NCI-H128 (cell line): ENCODE measurements around the gene EDEM3.
"Not testable (repeated sequence)": the region's sequence is repeated elsewhere in the genome, so short reads cannot be mapped to it uniquely, and the experiment has no call there.

Source experiments
- DNase-seq: peaks from one replicate; lab custom pipeline; 2025; ENCODE audit not compliant: unreplicated experiment; lab: John Stamatoyannopoulos, UW

Gene EDEM3, protein sequence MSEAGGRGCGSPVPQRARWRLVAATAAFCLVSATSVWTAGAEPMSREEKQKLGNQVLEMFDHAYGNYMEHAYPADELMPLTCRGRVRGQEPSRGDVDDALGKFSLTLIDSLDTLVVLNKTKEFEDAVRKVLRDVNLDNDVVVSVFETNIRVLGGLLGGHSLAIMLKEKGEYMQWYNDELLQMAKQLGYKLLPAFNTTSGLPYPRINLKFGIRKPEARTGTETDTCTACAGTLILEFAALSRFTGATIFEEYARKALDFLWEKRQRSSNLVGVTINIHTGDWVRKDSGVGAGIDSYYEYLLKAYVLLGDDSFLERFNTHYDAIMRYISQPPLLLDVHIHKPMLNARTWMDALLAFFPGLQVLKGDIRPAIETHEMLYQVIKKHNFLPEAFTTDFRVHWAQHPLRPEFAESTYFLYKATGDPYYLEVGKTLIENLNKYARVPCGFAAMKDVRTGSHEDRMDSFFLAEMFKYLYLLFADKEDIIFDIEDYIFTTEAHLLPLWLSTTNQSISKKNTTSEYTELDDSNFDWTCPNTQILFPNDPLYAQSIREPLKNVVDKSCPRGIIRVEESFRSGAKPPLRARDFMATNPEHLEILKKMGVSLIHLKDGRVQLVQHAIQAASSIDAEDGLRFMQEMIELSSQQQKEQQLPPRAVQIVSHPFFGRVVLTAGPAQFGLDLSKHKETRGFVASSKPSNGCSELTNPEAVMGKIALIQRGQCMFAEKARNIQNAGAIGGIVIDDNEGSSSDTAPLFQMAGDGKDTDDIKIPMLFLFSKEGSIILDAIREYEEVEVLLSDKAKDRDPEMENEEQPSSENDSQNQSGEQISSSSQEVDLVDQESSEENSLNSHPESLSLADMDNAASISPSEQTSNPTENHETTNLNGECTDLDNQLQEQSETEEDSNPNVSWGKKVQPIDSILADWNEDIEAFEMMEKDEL

DNA sequence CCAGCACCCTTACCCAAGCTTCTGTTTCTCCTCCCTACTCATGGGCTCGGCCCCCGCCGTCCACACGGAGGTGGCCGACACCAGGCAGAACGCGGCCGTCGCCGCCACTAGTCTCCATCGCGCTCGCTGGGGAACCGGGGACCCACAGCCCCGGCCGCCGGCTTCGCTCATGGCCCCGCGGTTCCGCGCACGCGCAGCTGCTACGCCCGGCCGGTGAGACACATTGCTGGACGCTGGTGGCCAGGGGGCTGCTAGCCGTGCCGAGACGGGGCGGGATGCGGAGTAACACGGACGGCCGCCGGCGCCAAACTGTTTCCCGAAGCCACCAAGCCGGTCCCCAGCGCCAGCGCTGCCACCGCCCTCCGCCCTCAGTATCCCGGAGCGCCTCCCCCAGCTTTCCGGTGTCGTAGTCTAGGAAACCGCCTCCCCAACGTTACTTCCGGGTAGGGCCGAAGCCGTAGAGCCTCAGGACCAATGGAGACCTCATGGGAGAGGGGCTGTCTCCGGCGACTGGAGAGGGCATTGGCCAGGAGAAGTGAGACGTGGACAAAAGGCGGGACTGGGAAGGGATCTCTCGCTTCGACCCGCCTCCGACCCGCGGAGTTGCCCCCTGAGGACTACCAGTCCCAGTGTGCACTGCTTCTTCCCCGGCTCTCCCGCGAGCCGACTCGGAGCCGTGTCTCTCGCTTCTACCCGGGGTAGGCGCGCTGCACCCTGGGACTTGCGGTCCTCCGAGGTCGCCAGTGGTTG lies at the start of gene EDEM3:
Gene EDEM3, minus strand, starts transcription at position 383 of the 750 bp plus-strand sequence. Its CDS starts 212 bp downstream, at position 171.
- peak; percentile 99 for DNase-seq

DNA sequence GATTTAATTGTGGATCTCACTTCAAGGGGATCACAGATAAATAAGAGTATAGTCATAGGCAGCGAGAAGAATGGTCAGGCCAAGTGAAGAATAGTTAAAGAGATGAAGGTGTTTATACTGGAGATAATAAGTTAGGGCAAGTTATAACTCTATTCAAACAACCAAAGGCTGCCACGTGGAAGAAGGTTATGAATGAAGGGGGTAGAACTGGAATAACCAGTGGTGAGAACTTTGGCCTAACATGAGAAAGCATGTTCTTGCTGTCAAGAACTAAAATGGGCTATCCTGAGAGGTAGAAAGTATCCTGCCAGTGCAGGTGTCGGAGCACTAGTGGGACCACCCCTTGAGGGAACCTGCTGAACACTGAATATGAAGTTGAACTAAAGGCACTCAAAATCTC lies 49.6 kb upstream of the EDEM3 start:
- DNase-seq: no peak

DNA sequence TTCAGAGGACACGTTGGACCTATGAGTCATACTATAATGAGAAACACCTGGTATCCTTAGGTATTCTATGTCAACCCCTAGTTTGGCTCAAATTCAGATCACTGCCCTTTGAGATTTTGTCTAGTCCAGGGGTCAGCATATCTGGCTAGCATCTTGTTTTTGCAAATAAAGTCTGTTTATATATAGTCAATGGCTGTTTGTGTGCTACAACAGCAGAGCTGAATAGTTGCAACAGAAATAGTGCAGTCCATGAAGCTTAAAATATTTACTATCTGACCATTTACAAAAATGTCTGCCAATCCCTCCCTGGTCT lies 48.5 kb upstream of the EDEM3 start:
- DNase-seq: no peak

DNA sequence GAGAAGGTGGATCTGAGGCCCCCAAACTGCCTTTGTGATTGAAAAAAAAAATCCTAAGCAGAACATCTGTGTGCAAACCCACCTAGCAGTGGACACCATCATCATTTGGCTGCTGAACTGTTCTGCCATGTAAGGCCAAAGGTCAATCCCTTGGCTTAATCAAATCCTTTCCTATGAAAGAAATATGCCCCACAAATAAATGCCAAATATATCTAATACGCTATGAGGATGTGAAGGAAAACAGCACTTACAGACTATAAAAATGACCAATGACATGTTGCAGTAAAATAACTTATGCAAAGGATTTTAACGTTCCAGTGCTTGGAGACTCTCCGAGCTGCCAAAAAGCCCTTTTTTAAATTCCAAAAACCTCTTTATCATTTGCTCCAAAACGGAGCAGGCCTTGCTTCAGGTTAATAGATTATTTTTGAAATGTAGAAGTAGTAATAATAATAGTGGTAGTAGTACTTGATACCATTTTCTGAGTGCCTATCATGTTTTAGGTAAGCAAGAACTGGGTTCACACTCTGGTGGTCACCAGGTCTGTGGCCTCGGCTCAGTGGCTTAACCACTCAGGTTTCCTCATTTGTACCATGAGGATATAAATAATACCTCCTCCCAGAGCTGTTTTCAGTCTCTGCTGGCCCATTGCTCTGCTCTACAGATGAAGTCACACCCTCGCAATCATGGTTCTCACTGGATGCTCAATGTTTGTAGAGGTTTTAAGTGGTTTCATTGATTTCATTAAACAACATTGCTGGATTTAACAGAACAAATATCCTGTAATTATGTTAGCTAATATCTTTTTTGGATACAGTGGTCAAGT lies 47.9 kb upstream of the EDEM3 start:
- no peak for DNase-seq

DNA sequence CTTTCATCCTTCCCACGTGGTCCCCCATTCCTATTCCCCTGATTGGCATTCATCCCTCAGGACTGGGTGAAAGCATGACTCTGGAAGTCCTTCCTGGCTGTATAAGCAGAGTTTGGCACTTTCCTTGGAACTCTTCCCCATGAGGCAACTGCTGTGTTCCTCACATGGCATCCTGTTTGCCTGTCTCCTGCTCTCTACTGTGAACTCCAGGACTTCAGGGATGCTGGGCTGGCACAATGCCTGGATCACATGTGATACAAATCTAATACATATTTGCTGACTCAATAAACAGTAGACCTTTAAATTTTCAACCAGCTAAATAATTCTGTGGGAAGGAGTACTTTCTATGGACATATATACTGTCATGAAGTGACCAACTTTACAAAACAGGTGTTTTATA lies 46.8 kb upstream of the EDEM3 start:
- no peak for DNase-seq

DNA sequence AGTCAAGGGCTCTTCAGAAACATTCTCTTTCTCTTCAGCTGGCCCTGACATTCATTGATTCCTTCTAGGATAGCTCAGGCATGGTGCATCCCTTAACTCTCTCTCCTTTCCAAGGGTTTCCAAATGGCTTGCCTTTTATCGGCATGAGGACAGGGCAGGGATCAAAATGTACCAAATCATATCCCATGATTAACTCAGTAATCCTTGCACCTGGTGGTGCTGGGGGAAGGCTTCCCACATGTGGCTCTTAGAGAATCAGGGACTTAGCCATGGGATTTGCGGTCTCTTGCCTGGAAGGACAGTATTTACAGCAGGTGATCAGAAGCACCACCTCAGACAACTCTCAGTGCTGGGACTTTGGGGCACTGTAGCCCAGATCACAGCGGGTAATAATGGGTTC lies 46.2 kb upstream of the EDEM3 start:
- no peak for DNase-seq

DNA sequence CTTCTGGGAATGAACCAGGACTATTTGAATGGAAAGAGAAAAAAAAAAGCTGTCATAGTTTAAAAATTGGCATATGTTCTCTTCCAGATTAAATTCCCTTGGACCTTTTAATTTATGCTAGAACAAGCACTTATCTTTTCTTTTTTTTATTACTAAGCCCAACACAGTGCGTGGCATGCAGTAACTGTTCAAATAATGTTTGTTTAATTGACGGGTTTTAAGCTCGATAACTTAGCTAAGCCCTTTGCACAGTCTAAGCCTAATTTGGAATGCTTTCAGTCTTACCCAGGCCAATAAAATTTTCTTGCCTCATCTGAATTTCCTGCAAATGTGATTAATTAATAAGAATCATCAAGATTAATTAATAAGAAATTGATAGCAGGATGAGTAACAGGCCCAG lies 39.3 kb upstream of the EDEM3 start:
- no peak for DNase-seq

DNA sequence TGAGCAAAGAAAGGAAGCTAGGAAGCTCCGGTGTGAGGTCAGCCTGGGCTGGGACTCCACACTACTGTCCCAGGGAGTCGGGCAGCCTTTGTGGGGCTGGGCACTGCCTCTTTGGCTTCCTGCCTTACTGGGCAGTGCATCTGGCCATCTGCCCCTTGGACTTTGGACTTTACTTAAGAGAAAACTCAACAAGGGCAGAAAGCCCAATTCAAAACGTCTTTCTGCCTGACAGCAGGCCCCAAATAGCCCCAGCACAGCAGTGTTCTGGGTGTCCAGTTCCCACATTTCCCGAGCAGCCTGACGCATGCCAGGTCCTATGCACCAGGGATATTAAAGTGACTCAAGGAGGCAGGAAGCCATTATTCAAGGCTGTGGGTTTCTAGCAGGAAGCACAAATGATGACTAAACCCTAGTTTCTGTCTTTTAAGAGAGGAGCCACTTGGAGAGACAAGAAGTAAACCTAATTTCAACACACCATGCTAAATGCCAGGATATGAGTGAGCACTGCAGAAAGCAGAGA lies 37.9 kb upstream of the EDEM3 start:
- DNase-seq: no peak

DNA sequence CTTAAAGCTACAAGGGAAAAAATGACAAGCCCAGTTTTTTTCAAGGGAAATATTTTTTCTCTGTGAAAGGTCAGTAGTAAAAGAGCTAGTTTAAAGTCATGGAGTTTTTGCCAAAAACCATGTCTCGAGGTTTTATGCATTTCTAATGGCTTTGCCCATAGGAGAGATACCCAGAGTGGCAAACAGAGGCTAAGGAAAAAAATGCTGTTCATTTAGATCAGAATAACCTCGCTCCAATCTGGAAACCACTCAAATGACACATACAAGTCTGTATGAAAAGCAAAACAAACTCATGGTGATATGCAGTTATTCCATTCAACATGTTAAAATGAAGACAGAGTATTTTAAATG lies 36.9 kb upstream of the EDEM3 start:
- no peak for DNase-seq

DNA sequence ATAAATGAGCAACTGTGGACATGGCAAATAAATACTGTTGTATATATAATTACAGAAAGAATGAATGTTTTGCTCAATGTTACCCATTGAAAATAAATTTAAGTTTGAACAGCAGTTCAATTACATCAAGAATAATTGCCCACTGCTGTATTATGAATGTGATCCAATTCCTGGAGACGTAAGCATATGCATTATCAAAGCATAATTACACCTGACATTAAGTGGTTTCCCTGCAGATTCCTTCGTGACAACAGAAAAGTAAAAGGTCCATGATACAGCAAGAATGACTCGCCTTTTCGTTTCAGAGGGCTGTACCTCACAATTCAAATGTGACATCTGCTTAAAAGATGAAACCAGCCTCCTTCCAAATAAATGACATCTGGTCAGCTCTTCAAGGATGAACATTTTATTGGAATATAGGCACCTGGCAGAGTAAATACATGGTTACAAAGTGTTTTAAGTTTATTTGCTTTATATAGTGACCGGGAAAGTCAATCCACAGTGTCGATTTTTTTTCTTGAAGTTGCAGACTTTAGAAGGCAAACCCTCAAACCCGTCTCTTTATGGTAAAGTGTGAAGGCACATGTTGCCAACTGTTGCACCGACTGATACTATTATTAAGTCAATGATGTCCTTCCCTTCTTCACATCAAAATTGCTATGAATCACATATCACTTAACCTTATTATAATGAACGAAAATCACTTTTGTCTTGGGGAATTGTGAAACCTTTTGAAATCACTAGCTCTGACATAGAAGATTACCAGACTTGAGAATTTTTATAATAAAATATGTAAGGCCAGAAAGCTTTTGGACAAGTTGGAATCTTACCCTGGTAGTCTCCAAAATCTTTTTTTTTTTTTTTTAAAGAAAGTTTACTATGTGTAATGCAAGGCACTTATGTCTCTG lies 36.2 kb upstream of the EDEM3 start:
- no peak for DNase-seq

DNA sequence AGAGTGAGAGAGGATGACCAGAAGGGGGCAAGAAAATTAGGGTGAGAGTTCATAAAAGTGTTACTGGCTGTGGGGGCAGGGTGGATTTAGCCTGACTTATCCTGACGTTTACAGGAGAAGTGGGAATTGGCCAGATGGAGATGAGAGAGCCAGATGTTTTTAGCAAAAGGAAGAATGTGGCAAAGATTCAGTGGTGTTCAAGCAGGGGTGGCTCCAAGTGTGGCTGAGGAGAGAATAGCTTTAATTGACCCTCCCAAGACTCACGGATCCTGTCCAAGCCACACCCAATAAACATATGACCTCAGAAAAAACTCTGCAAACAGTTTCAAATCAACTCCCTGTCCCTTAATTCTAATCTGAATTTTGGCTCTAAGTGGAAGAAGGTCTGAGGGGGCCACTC lies 35.2 kb upstream of the EDEM3 start:
- no peak for DNase-seq

DNA sequence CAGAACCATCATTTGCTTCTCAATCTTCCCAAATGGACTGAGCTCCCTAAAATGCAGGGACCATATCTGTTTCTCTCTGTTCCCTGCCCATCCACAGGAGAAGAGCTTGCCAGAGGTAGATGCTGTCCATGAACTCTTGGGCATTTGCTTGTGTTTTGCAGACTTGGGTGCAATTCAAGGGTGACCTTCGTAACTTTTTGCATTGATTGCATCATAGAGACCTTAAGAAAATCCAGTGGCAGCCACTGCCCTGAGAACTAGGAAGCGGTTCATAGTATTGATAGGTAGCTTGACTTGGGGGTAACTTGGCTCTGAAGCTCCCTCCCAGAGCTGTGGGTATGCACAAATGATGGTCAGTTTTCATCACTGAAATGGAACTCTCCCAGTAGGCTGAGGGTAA lies 34.3 kb upstream of the EDEM3 start:
- no peak for DNase-seq

DNA sequence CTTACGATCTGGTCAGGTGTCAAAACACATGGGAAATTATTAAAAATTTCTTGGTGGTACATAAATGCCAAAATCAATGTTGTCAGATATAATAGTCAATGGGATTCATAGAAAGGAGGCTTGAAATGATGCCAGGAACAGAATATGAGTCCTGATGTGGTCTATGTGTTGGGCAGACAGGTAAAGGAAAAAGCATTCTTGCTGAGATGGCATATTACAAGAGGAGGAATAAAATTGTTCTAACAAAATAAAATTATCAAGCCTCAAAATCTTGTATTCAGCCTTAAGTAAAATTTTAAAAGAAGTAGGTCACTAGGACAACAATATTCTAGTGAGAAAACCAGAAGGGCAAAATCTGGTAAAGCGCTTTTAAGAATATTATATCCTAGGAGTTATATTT lies 30.9 kb upstream of the EDEM3 start:
- DNase-seq: no peak

DNA sequence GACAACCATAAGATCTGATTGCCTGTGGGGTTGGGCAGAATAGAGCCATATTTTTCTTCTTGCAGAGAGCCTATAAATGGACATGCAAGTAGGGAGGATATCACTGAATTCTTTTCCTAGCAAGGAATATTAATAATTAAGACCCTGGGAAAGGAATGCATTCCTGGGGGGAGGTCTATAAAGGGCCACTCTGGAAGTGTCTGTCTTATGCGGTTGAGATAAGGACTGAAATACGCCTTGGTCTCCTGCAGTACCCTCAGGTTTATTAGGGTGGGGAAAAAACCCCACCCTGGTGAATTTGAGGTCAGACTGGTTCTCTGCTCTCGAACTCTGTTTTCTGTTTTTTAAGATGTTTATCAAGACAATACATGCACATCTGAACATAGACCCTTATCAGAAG lies 29.1 kb upstream of the EDEM3 start:
- not testable (repeated sequence) for DNase-seq

DNA sequence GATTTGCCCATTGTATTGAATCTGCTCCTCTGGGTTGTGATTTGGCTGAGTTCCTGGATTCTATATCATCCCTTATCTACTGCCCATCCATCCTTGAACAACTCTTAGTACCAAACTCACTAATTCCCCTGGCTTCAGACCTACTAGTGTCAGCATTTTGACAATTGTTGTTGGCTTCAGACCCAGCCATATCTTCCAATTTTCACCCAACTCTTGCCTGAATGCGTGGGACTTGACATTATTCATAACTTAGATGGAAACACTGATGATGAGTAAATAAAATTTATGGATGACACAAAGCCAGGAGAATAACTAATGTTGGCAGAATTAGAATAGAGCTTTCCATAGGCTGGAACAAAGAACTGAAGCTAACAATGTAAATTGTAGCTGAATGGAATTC lies 27.3 kb upstream of the EDEM3 start:
- DNase-seq: no peak

DNA sequence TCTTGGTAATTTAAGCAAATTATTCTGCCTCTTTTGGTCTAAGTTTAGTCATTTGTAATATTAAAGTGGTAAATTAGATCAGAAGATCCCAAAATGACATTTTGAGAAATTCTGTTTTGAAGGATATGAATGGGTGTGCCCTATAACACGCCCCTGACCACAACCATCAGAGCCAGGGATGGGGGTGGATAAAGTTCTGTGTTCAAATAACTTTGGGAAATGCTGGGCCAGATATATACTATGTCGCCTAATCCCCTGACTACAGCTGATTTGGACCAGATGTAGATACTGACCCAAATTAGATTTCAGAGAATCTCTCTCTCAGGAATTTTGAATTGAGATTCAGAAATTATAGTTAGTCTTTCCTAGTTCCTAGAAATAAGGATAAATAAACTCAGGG lies 21.2 kb upstream of the EDEM3 start:
- DNase-seq: no peak

DNA sequence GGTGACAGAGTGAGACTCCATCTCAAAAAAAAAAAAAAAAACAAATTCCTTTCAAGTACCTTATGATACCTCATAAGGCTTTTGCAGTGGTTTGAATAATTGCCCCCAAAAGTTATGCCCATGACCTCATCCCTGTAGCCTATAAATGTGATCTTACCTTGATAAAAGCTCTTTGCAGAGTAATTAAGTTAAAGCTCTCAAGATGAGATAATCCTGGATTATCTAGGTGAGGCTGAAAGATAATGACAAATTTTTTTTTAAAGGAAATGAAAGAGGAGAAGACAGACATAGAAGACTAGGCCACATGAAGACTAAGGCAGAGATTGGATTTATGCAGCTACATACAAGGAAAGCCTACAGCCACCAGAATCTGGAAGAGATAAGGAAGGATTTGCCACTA lies 20.7 kb upstream of the EDEM3 start:
- no peak for DNase-seq

DNA sequence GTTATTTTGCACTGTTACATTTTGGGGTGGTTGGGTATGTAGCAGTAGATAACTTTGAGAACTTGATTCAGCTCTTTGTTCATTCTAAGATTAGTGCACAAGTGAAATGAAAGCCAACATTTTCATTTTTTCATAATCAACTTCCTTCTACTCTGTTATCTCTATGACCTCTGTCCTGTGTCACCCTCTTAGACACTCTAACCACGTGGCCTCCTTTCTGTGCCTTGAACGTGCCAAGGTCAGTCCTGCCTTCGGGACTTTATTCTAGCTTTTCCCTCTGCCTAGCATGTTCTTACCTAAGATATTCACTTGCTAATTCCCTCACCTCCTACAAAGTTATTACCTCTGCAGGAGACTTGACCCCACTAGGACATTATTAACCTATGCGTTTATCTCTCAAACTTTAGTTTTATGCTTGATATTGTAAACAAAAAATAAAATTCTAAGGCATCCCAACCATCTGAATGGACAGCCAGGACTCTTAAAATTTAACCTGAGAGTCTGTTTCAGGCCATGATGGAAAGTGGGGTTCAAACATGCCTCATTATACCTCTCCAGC lies 19.2 kb upstream of the EDEM3 start:
- no peak for DNase-seq

DNA sequence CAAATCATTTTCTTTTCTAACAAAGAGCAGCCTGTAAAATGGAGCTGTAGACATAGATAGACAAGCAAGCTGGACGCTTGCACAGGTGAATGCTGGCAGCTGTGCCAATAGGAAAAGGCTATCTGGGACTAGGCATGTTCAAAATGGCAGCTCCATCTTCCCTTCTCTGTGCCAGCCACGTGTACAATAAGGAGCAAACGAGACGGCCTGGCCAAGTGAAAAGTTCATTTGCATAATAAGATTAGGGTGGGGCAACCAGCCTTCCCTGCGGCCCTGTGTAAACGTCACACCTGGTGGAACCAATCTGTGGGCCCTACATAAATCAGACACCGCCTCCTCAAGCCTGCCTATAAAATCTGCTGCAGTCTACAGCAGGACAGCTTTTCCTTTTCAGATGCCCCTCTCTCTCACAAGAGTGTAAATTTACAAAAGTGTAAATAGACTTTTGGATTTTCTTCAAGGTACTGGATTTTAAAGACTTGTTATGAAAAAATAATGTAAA lies 16.6 kb upstream of the EDEM3 start:
- DNase-seq: no peak
